ENCODE data around the gene ZNF691.

ZNF691 gene, protein sequence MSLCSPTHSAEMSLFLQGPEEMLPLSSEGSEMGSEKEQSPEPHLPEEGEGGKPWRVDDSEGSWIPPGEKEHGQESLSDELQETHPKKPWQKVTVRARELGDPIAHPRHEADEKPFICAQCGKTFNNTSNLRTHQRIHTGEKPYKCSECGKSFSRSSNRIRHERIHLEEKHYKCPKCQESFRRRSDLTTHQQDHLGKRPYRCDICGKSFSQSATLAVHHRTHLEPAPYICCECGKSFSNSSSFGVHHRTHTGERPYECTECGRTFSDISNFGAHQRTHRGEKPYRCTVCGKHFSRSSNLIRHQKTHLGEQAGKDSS

DNA sequence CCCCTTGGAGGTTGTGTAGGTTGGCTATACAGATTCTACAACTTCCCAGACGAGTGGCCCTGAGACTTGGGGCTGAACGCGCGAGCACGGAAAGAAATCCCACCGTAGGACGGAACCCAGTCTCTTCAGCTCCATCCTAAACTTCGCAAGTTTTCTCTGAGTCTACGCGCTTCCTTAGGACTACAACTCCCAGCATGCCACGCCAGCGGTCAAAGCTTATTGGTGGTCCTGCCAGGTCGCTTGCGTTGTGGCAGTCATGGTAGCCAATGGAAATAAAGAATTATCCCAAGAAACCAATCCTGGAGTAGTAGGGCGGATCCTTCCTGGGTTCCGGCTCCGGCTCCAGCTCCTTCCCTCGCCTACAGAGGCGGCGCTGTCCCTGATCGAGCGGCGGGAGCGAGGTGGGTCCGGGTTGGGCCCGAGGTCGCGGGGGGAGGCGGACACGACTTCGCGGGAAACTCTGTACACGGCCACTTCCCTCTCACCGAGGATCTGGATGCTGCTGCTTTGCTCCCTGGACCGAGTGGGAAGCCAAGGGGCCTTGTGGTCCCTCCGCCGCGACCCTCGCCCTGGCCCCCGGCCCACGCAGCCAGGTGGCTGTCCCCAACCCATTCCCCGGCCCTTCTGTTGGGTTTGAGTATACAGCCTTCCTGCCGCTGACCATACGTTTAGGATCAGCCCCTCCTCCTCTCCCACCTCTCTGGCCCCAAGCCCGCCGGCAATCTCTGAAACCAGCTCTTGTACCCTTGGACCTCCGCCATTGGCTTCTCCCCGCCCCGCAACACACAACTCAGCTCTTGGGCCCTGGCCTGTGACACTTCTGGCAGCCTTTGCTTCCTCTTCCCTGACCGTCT lies at the start of gene ZNF691:
Gene ZNF691 (plus strand): TSS at position 357 of the 854 bp plus-strand sequence. CDS start 3,046 bp downstream, outside the sequence.
- TF ChIP-seq, protein P1, sequence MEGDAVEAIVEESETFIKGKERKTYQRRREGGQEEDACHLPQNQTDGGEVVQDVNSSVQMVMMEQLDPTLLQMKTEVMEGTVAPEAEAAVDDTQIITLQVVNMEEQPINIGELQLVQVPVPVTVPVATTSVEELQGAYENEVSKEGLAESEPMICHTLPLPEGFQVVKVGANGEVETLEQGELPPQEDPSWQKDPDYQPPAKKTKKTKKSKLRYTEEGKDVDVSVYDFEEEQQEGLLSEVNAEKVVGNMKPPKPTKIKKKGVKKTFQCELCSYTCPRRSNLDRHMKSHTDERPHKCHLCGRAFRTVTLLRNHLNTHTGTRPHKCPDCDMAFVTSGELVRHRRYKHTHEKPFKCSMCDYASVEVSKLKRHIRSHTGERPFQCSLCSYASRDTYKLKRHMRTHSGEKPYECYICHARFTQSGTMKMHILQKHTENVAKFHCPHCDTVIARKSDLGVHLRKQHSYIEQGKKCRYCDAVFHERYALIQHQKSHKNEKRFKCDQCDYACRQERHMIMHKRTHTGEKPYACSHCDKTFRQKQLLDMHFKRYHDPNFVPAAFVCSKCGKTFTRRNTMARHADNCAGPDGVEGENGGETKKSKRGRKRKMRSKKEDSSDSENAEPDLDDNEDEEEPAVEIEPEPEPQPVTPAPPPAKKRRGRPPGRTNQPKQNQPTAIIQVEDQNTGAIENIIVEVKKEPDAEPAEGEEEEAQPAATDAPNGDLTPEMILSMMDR (IDR thresholded peaks at IDR 0.05; ENCODE audit: extremely low read depth, insufficient read depth, missing control alignments) = peak; percentile 52
- peak; percentile 93 for DNase-seq (ENCODE audit: low spot score)
- in situ Hi-C loops (cut with MboI; ENCODE audit: low pct_unique_long_range_greater_than_20kb, low sequenced_read_pairs, unreplicated experiment) = no loop called here

DNA sequence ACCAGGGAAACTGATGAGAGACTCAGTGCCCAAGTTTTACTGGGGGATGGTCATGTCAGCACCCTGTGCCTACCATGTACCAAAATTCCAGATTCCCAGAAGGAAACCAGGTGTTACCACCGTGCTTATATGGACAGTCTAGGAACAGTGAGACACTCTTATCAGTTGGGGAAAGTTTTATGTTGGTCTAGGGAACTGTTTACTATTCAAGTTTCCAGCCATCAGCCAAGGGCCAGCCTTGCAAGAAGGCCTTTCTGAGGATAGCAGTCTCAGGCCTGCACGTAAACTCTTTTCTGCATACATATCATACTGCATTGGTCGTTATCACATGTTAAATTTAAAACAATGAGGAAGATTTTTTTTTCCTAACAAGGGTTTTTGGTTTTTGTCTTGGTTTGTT lies 49.0 kb upstream of the ZNF691 start:
- TF ChIP-seq, protein P1 (IDR thresholded peaks at IDR 0.05; ENCODE audit: extremely low read depth, insufficient read depth, missing control alignments) = no peak
- no peak for DNase-seq (ENCODE audit: low spot score)
- in situ Hi-C loops (cut with MboI; ENCODE audit: low pct_unique_long_range_greater_than_20kb, low sequenced_read_pairs, unreplicated experiment) = no loop called here

DNA sequence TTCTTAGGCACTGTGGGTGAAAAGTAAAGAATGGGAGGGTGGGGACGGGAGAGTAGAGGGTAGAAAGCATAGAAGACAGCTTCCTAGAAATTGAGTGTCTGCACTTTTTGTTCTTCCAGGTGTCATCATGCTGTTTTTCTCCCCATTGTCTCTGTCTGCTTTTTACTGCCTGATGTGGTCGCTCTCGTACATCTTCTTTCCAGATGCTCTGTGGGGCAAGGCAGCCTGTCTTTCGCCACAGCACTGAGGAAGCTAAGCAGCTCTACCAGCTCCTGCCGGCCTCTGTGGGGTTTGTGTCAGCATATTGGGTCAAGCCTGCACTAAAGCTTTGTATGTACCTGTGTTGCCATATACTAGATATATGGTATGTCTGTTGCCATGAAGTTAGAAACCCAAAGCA lies 48.4 kb upstream of the ZNF691 start:
- in situ Hi-C loops (cut with MboI; ENCODE audit: low pct_unique_long_range_greater_than_20kb, low sequenced_read_pairs, unreplicated experiment) = no loop called here
- TF ChIP-seq, protein P1 (IDR thresholded peaks at IDR 0.05; ENCODE audit: extremely low read depth, insufficient read depth, missing control alignments) = no peak
- no peak for DNase-seq (ENCODE audit: low spot score)

DNA sequence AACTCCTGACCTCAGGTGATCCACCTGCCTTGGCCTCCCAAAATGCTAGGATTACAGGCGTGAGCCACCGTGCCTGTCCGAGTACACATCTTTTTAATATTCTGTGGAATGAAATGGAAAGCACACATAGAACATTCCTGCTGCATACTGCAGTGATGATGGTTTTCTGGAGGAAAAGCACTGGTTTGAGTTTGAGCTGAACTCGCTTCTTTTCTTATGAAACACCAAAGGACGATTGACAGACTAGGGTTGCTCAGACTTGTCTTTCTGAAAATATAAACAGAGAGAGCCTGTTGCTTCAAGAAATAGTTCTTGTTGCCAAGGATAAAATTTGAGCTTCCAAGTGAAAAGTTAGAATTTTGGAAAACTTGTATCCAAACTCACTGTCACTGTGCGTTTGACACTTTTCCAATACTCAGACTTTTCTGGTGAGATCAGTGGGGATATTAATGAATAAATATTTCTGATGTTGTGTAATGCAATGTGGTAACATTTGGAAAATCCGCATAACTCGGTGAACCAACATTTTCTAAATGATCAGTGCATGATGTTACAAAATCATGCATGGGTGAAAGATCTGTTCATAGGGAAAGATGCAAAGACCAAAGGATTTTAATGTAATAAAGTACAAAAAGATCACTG lies 44.5 kb upstream of the ZNF691 start:
- DNase-seq (ENCODE audit: low spot score) = no peak
- TF ChIP-seq, protein P1 (IDR thresholded peaks at IDR 0.05; ENCODE audit: extremely low read depth, insufficient read depth, missing control alignments) = no peak
- in situ Hi-C loops (cut with MboI; ENCODE audit: low pct_unique_long_range_greater_than_20kb, low sequenced_read_pairs, unreplicated experiment) = no loop called here

DNA sequence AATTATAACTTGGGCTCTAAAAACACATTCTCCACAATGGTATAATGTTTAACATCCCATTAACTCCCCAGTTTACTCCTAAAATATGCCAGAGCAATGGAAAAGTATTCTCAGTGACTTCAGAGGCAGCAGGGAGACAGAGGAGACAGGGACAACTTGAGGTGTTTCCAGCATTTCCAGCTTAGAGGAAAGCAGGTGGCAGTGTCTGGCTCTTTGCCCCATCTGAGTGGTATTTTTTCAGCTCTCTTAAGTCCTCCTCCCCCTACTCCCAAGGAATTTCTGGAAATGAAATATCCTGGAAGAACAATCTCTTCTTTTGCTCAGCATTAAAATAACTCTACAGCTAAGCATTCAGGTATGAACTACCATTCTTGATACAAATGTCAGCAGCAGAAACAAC lies 40.2 kb upstream of the ZNF691 start:
- TF ChIP-seq, protein P1 (IDR thresholded peaks at IDR 0.05; ENCODE audit: extremely low read depth, insufficient read depth, missing control alignments) = no peak
- in situ Hi-C loops (cut with MboI; ENCODE audit: low pct_unique_long_range_greater_than_20kb, low sequenced_read_pairs, unreplicated experiment) = no loop called here
- DNase-seq (ENCODE audit: low spot score) = no peak

DNA sequence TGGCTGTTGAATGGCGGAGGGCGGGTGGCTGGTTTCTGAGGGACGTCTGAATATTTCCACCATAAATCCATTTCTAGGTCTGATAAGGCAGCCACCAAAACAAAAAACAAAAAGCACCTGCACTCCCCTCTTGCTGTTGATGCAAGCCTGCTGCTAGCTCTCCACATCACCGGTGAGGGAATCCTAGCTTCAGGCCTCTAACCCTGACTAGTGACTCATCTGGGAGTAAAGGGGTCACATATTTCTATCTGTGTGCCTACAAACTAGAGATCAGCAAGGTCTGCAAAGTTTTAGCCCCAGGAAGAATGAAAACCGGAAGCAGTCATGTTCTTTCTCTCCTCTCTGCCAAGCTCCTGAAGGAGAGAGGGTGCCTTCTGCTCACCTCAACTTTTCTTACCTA lies 39.8 kb upstream of the ZNF691 start:
- in situ Hi-C loops (cut with MboI; ENCODE audit: low pct_unique_long_range_greater_than_20kb, low sequenced_read_pairs, unreplicated experiment) = no loop called here
- TF ChIP-seq, protein P1 (IDR thresholded peaks at IDR 0.05; ENCODE audit: extremely low read depth, insufficient read depth, missing control alignments) = no peak
- no peak for DNase-seq (ENCODE audit: low spot score)
